Testis (tissue), 2 donors: ENCODE data around the gene GPD2.

Source experiments
- CTCF ChIP-seq, 3 experiments: fragments of 450-650 bp in 2 of 3; fragments of 200-600 bp in 1 of 3; sonication (generic) in 1 of 3; IDR thresholded peaks; one replicate each; pipeline ENCODE4 v1.5.1; 2016 to 2019; ENCODE audit warnings: antibody characterized with exemption in 3 of 3, mild to moderate bottlenecking in 2 of 3, moderate library complexity in 1 of 3
- POLR2A ChIP-seq: fragments of 450-650 bp; IDR thresholded peaks from one replicate; pipeline ENCODE4 v1.6.1; 2017; ENCODE audit warnings: antibody characterized with exemption, mild to moderate bottlenecking, moderate library complexity

- TF ChIP-seq CTCF (IDR thresholded peaks at IDR 0.05) (no peak), POLR2A (no peak)
Observed at GRCh38 chr2:156465573-156465972, 29.4 kb downstream of the GPD2 start.
